ENCODE data around the gene IDI2.

IDI2 gene

GRCh38 chr10:1057106-1057657, 31.5 kb upstream of the IDI2 start:
- TF ChIP-seq SPI1 (IDR thresholded peaks at IDR 0.05; ENCODE audit: borderline replicate concordance, low read depth) (peak; percentile 42; the same call in 1 of the 2 replicates), GABPA (IDR thresholded peaks at IDR 0.05; ENCODE audit: low read depth) (no peak)
- Histone ChIP-seq H3K4me3 (replicated peaks; ENCODE audit: insufficient read depth, low read length) (peak overlapping the region; percentile 95), H3K27me3 (ENCODE audit: insufficient read depth, poor library complexity, severe bottlenecking) (no peaks in the 10 kb centered on the region), H3K27ac (replicated peaks) (peak overlapping the region; percentile 94)
- peak in 1 of 2 experiments; percentile 49 for DNase-seq (ENCODE audit: low read depth in 1 of 2, low spot score in 1 of 2)

GRCh38 chr10:1056326-1057105, 30.9 kb upstream of the IDI2 start, which contains the start of gene WDR37:
TSS of gene WDR37 (plus strand) at chr10:1056385. CDS start at chr10:1072156, 15,771 bp downstream.
- no peak for TF ChIP-seq REST (IDR thresholded peaks at IDR 0.05; ENCODE audit: insufficient replicate concordance, low read depth)
- TF ChIP-seq CTCF (IDR thresholded peaks at IDR 0.05; ENCODE audit: insufficient read depth, low read length) = no peak
- TF ChIP-seq GABPA (IDR thresholded peaks at IDR 0.05; ENCODE audit: low read depth) = peak; percentile 92
- TF ChIP-seq POLR2AphosphoS5 (IDR thresholded peaks at IDR 0.05; ENCODE audit: low read depth) = peak; percentile 52; the same call in 1 of the 2 replicates
- no peak for TF ChIP-seq SPI1 (IDR thresholded peaks at IDR 0.05; ENCODE audit: borderline replicate concordance, low read depth)
- Histone ChIP-seq H3K27me3 (ENCODE audit: insufficient read depth, poor library complexity, severe bottlenecking) (no peaks in the 10 kb centered on the region), H3K27ac (replicated peaks) (peak within 1 kb of the TSS; percentile 94), H3K4me3 (replicated peaks; ENCODE audit: insufficient read depth, low read length) (peak within 1 kb of the TSS; percentile 95)
- DNase-seq (ENCODE audit: low read depth in 1 of 2, low spot score in 1 of 2) = peak; percentile 52 to 61

GRCh38 chr10:1054684-1055083, 29.0 kb upstream of the IDI2 start:
- Histone ChIP-seq H3K27me3 (ENCODE audit: insufficient read depth, poor library complexity, severe bottlenecking) (no peaks in the 10 kb centered on the region), H3K4me3 (replicated peaks; ENCODE audit: insufficient read depth, low read length) (peak overlapping the region; percentile 95), H3K27ac (replicated peaks) (peak overlapping the region; percentile 94; the same call in 1 of the 2 replicates)
- TF ChIP-seq GABPA (IDR thresholded peaks at IDR 0.05; ENCODE audit: low read depth) = no peak
- TF ChIP-seq CTCF (IDR thresholded peaks at IDR 0.05; ENCODE audit: insufficient read depth, low read length) = no peak
- no peak for DNase-seq (ENCODE audit: low read depth in 1 of 2, low spot score in 1 of 2)

- DNase-seq (ENCODE audit: low read depth in 1 of 2, low spot score in 1 of 2) = peak in 1 of 2 experiments; percentile 35
- no peak overlapping the region for H3K27ac ChIP-seq (replicated peaks)
- no peak for TF ChIP-seq REST (IDR thresholded peaks at IDR 0.05; ENCODE audit: insufficient replicate concordance, low read depth)
- no peak for TF ChIP-seq SPI1 (IDR thresholded peaks at IDR 0.05; ENCODE audit: borderline replicate concordance, low read depth)
- TF ChIP-seq GABPA (IDR thresholded peaks at IDR 0.05; ENCODE audit: low read depth) = no peak
- no peak for TF ChIP-seq CTCF (IDR thresholded peaks at IDR 0.05; ENCODE audit: insufficient read depth, low read length)
- no peak for TF ChIP-seq POLR2AphosphoS5 (IDR thresholded peaks at IDR 0.05; ENCODE audit: low read depth)
- H3K27me3 ChIP-seq (ENCODE audit: insufficient read depth, poor library complexity, severe bottlenecking) = no peaks in the 10 kb centered on the region
- H3K4me3 ChIP-seq (replicated peaks; ENCODE audit: insufficient read depth, low read length) = peak overlapping the region; percentile 56
Measured at GRCh38 chr10:1050554-1050953, 24.9 kb upstream of the IDI2 start.
